HFFc6 (cell line): ENCODE data around the gene RGPD4. TPM values are rescaled to one million over a fixed set of nuclear protein-coding genes. Genes with fewer than 3 reads are reported as not detected.
"Not testable (repeated sequence)": the region's sequence is repeated elsewhere in the genome, so short reads cannot be mapped to it uniquely, and the experiment has no call there.

ENCODE experiments used
- DNase-seq: peaks from one replicate; pipeline ENCODE4 v3.0.0-alpha.2; 2018
- H3K27ac Mint-ChIP-seq: 2 replicates; pipeline ENCODE4 v1.8.0; 2020; ENCODE audit warnings: mild to moderate bottlenecking, mixed read lengths
- H3K27me3 Mint-ChIP-seq: 2 replicates; pipeline ENCODE4 v1.8.0; 2021; ENCODE audit warnings: mild to moderate bottlenecking, moderate library complexity, mixed read lengths; ENCODE audit not compliant: insufficient read depth
- H3K36me3 Mint-ChIP-seq: 2 replicates; pipeline ENCODE4 v1.8.0; 2021; ENCODE audit warnings: low read depth, mixed read lengths
- H3K4me1 Mint-ChIP-seq: 2 replicates; pipeline ENCODE4 v1.8.0; 2020; ENCODE audit warnings: low read depth, mixed read lengths
- H3K4me3 Mint-ChIP-seq: 2 replicates; pipeline ENCODE4 v1.8.0; 2020; ENCODE audit warnings: mild to moderate bottlenecking, moderate library complexity, mixed read lengths
- H3K9me3 Mint-ChIP-seq: 2 replicates; pipeline ENCODE4 v1.8.0; 2020; ENCODE audit warnings: mild to moderate bottlenecking, mixed read lengths
- total RNA-seq, 6 experiments: library from RNA; stranded (reverse); fragmentation: NEBNext Ultra II Directional; extraction: Animal tissue kit (Norgen Biotek cat#: 25700); gene quantifications; 2 replicates in 1 of 6; 3 replicates in 5 of 6; pipeline ENCODE4 v1.2.3, GENCODE V29; 2021
- TF ChIP-seq, protein P1 (sequence below): fragments of 200-600 bp; sonication (generic); IDR thresholded peaks from 2 replicates; pipeline ENCODE4 v1.5.0; 2021; ENCODE audit warnings: antibody characterized with exemption, mild to moderate bottlenecking

The RGPD4 gene
- total RNA-seq, 6 experiments from 2014 or later, result 0.09 TPM; not detected in 5

- H3K9me3 Mint-ChIP-seq, result peaks cover 20% of the 10 kb centered on the region
- no peaks in the 10 kb centered on the region for H3K36me3 Mint-ChIP-seq
- H3K4me3 Mint-ChIP-seq, result no peak overlapping the region
- TF ChIP-seq, protein P1, sequence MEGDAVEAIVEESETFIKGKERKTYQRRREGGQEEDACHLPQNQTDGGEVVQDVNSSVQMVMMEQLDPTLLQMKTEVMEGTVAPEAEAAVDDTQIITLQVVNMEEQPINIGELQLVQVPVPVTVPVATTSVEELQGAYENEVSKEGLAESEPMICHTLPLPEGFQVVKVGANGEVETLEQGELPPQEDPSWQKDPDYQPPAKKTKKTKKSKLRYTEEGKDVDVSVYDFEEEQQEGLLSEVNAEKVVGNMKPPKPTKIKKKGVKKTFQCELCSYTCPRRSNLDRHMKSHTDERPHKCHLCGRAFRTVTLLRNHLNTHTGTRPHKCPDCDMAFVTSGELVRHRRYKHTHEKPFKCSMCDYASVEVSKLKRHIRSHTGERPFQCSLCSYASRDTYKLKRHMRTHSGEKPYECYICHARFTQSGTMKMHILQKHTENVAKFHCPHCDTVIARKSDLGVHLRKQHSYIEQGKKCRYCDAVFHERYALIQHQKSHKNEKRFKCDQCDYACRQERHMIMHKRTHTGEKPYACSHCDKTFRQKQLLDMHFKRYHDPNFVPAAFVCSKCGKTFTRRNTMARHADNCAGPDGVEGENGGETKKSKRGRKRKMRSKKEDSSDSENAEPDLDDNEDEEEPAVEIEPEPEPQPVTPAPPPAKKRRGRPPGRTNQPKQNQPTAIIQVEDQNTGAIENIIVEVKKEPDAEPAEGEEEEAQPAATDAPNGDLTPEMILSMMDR, result no peak
- no peaks in the 10 kb centered on the region for H3K4me1 Mint-ChIP-seq
- no peaks in the 10 kb centered on the region for H3K27me3 Mint-ChIP-seq
- H3K27ac Mint-ChIP-seq, result no peak overlapping the region
- no peak for DNase-seq
These were observed 14.7 kb upstream of the RGPD4 start for GRCh38 chr2:107812006-107812405.

DNA sequence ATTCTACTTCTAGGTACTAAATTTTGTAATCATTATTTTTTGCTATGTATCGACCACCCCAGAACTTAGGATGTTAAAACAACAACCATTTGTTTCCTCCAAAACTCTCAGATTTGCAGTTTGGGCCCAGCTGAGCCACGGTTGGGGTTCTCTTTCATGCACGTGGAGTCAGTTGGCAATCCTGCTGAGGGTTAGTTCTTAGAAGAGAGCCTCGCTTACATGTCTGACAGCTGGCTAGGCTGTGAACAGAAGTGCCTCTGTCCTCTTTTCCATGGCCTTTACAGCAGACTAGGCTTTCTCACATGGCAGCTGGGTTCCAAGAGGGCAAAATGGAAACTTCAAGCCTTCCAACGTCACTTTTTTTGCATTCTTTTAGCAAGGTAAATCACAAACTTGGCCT is 9.3 kb upstream of the RGPD4 start:
- Mint-ChIP-seq H3K9me3 (peaks cover 11% of the 10 kb centered on the region), H3K36me3 (no peaks in the 10 kb centered on the region), H3K4me3 (no peak overlapping the region), H3K27ac (no peak overlapping the region), H3K27me3 (no peaks in the 10 kb centered on the region), H3K4me1 (no peaks in the 10 kb centered on the region)
- DNase-seq, result no peak
- TF ChIP-seq, protein P1, result no peak

- TF ChIP-seq, protein P1, result no peak
- Mint-ChIP-seq H3K4me1 (no peaks in the 10 kb centered on the region), H3K36me3 (no peaks in the 10 kb centered on the region), H3K27ac (no peak overlapping the region), H3K4me3 (no peak overlapping the region), H3K27me3 (no peaks in the 10 kb centered on the region), H3K9me3 (no peaks in the 10 kb centered on the region; the same call in none of the 2 replicates)
- no peak for DNase-seq
These were observed 4.4 kb upstream of the RGPD4 start for GRCh38 chr2:107822302-107822701.

GRCh38 chr2:107824451-107825205 is 2.1 kb upstream of the RGPD4 start:
- H3K27ac Mint-ChIP-seq, result no peak overlapping the region
- H3K4me1 Mint-ChIP-seq, result no peaks in the 10 kb centered on the region
- H3K36me3 Mint-ChIP-seq, result no peaks in the 10 kb centered on the region
- no peaks in the 10 kb centered on the region for H3K27me3 Mint-ChIP-seq
- TF ChIP-seq, protein P1, result no peak
- H3K9me3 Mint-ChIP-seq, result no peaks in the 10 kb centered on the region; the same call in none of the 2 replicates
- no peak overlapping the region for H3K4me3 Mint-ChIP-seq
- no peak for DNase-seq

- DNase-seq, result no peak
- TF ChIP-seq, protein P1, result no peak
- no peaks in the 10 kb centered on the region for H3K4me1 Mint-ChIP-seq
- H3K4me3 Mint-ChIP-seq, result no peak overlapping the region
- H3K9me3 Mint-ChIP-seq, result no peaks in the 10 kb centered on the region; the same call in none of the 2 replicates
- no peaks in the 10 kb centered on the region for H3K36me3 Mint-ChIP-seq
- H3K27me3 Mint-ChIP-seq, result no peaks in the 10 kb centered on the region
- no peak overlapping the region for H3K27ac Mint-ChIP-seq
These were observed 1.5 kb upstream of the RGPD4 start for GRCh38 chr2:107825206-107825563.

DNA sequence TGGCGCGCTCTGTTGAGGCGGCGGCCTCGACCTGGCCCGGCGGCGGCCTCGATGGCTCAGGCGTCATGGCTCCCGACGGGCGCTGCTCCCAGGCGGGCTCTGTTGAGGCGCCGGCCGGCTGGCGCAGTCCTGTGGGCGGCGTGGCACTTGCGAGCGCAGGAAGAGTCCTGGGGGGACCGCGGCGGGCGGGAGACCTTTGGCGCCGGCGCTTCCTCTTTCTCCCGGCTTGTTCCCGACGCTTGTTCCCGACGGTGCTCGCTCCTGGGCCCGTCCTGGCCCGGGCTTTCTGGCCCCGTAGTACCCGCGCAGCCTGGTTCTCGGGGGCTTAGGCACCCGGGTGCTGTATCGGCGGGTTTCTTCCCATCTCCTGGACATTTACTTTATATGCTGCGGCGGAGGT is 2.8 kb downstream of the RGPD4 start:
- not testable (repeated sequence) for H3K36me3 Mint-ChIP-seq

GRCh38 chr2:107833152-107833551 is 6.5 kb downstream of the RGPD4 start:
- not testable (repeated sequence) for H3K9me3 Mint-ChIP-seq, H3K27ac Mint-ChIP-seq, DNase-seq, H3K27me3 Mint-ChIP-seq, H3K36me3 Mint-ChIP-seq, H3K4me3 Mint-ChIP-seq, H3K4me1 Mint-ChIP-seq

More for the DNA sequence above, 2.8 kb downstream of the RGPD4 start:
- H3K9me3 Mint-ChIP-seq, H3K4me3 Mint-ChIP-seq, H3K27ac Mint-ChIP-seq, H3K27me3 Mint-ChIP-seq, H3K4me1 Mint-ChIP-seq, DNase-seq: not testable (repeated sequence)
